ENCODE data around the gene PLCD3. TPM values are rescaled to one million over a fixed set of nuclear protein-coding genes. Genes with fewer than 3 reads are reported as not detected.

The PLCD3 gene
- total RNA-seq, 1 experiment from 2014 or later: 88.5 TPM

DNA sequence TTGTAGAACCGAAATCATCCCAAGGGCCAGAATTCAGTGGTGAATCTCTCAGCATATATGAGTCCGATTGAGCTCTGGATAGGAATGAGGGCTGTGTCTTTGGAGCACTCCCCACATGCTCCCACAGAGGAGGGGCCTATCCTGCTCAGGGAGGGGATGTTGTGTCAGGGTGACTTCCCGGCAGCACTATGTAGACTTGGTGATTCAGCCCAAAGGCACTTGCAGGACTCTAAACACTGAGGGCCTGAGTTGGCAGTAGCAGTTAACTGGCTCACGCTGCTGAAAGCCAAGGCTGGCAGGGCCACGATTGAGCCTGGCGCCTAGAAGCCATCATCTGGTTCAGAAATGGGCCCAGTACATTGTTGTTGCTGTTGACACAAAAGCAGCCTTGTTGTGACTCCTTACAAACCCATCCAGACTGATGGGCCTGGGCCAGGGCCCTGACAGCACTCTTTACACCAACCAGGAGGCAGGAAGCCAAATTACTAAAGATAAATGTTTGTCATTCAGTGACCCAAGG lies 39.3 kb downstream of the PLCD3 start:
- H3K9me3 ChIP-seq: no peaks in the 10 kb centered on the region
- H3K36me3 ChIP-seq (ENCODE audit: control insufficient read depth, insufficient read depth, low read length): peaks cover 5% of the 10 kb centered on the region
- intact Hi-C loops (cut with micrococcal nuclease; ENCODE audit: unreplicated experiment): no loop called here
- no peak for DNase-seq
- Mint-ChIP-seq H3K4me1 (ENCODE audit: low read depth, unreplicated experiment) (no peaks in the 10 kb centered on the region), H3K27me3 (ENCODE audit: insufficient read depth, unreplicated experiment) (no peaks in the 10 kb centered on the region), H3K4me3 (ENCODE audit: unreplicated experiment) (no peak overlapping the region), H3K27ac (ENCODE audit: unreplicated experiment) (no peak overlapping the region), H3K9me3 (ENCODE audit: unreplicated experiment) (no peaks in the 10 kb centered on the region), H3K36me3 (ENCODE audit: insufficient read depth, unreplicated experiment) (peaks cover 91% of the 10 kb centered on the region)
- POLR2A ChIA-PET: no interaction called here
- CTCF ChIA-PET: interaction anchor here (0.5 to 1.4 kb wide), 2 partner anchors 41 to 42 kb away, joined by 3 to 5 read pairs; partner anchors contain the start of gene ACBD4
- TF ChIP-seq, protein P1, sequence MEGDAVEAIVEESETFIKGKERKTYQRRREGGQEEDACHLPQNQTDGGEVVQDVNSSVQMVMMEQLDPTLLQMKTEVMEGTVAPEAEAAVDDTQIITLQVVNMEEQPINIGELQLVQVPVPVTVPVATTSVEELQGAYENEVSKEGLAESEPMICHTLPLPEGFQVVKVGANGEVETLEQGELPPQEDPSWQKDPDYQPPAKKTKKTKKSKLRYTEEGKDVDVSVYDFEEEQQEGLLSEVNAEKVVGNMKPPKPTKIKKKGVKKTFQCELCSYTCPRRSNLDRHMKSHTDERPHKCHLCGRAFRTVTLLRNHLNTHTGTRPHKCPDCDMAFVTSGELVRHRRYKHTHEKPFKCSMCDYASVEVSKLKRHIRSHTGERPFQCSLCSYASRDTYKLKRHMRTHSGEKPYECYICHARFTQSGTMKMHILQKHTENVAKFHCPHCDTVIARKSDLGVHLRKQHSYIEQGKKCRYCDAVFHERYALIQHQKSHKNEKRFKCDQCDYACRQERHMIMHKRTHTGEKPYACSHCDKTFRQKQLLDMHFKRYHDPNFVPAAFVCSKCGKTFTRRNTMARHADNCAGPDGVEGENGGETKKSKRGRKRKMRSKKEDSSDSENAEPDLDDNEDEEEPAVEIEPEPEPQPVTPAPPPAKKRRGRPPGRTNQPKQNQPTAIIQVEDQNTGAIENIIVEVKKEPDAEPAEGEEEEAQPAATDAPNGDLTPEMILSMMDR (IDR thresholded peaks at IDR 0.05; ENCODE audit: insufficient read depth in 1 of 2, low read depth in 1 of 2, low read length in 1 of 2, severe bottlenecking in 1 of 2, unreplicated experiment in 1 of 2): no peak
- no TSS peak for BruUV-seq (replicated peaks)
- H3K4me1 ChIP-seq: 0 out of 2 replicates have a peak, but pooled peaks cover 5% of the 10 kb centered on the region
- no peak overlapping the region for H3K4me3 ChIP-seq (ENCODE audit: low read depth, low read length)
- H3K27me3 ChIP-seq (replicated peaks; ENCODE audit: control insufficient read depth, insufficient read depth, low read length): no peaks in the 10 kb centered on the region

DNA sequence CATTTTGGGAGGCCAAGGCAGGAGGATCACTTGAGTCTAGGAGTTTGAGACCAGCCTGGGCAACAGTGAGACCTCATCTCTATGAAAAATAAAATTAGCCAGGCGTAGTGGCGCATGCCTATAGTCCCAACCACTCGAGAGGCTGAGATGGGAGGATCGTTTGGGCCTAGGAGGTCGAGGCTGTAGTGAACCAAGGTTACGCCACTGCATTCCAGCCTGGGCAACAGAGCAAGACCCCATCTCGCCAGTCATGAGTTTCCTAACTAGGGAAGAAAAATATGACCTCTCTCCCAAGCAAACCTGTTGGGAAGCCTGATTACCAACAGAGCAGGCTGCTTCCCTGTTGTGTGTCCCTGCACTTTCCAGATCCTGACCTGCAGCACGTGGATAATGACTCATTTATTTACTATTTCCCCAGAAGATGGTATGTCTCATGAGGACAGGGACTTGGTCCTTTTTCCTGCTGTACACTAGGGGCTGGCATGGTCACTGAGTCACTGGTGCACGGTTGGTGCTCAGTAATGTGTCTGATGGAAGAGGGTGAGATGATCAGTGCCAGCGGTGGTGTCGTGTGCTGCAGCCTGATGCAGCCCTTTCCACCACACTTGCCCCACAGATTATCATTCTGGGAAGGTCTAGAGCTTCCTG lies 40.4 kb downstream of the PLCD3 start:
- intact Hi-C loops (cut with micrococcal nuclease; ENCODE audit: unreplicated experiment): no loop called here
- Mint-ChIP-seq H3K4me3 (ENCODE audit: unreplicated experiment) (no peak overlapping the region), H3K9me3 (ENCODE audit: unreplicated experiment) (no peaks in the 10 kb centered on the region), H3K27ac (ENCODE audit: unreplicated experiment) (no peak overlapping the region), H3K27me3 (ENCODE audit: insufficient read depth, unreplicated experiment) (no peaks in the 10 kb centered on the region), H3K4me1 (ENCODE audit: low read depth, unreplicated experiment) (no peaks in the 10 kb centered on the region), H3K36me3 (ENCODE audit: insufficient read depth, unreplicated experiment) (peaks cover 91% of the 10 kb centered on the region)
- BruUV-seq (replicated peaks): no TSS peak
- no peaks in the 10 kb centered on the region for H3K27me3 ChIP-seq (replicated peaks; ENCODE audit: control insufficient read depth, insufficient read depth, low read length)
- H3K4me3 ChIP-seq (ENCODE audit: low read depth, low read length): no peak overlapping the region
- 0 out of 2 replicates have a peak, but pooled peaks cover 5% of the 10 kb centered on the region for H3K4me1 ChIP-seq
- ChIA-PET POLR2A (no interaction called here), CTCF (no interaction called here)
- H3K9me3 ChIP-seq: no peaks in the 10 kb centered on the region
- TF ChIP-seq, protein P1 (IDR thresholded peaks at IDR 0.05; ENCODE audit: insufficient read depth in 1 of 2, low read depth in 1 of 2, low read length in 1 of 2, severe bottlenecking in 1 of 2, unreplicated experiment in 1 of 2): no peak
- peaks cover 6% of the 10 kb centered on the region for H3K36me3 ChIP-seq (ENCODE audit: control insufficient read depth, insufficient read depth, low read length)
- no peak for DNase-seq

DNA sequence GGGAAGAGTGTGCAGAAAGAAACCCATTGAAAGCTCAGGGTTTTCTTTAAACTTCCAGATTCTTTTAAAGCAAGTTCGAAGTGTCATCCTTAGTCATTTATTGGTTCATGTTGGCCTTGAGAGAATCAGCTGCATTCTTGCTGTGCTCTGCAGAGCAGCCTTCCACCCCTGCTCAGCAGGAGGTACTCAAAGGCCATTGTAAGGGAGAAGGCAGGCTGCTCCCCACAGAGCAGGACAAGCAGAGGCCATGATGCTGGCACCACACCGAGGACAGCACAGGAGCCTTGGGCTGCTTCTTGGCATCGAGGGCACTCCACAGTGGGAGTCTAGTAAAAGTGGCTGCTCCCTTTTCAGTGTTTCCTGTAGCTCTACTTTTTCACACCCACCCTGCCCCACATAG lies 41.6 kb downstream of the PLCD3 start:
- ChIA-PET CTCF (interaction anchor here (0.8 kb wide), 1 partner anchor 45 kb away, joined by 4 read pairs; the partner anchor contains the start of gene ACBD4), POLR2A (no interaction called here)
- no peaks in the 10 kb centered on the region for H3K9me3 ChIP-seq
- 0 out of 2 replicates have a peak, but pooled peaks cover 5% of the 10 kb centered on the region for H3K4me1 ChIP-seq
- H3K36me3 ChIP-seq (ENCODE audit: control insufficient read depth, insufficient read depth, low read length): peaks cover 6% of the 10 kb centered on the region
- H3K4me1 Mint-ChIP-seq (ENCODE audit: low read depth, unreplicated experiment): no peaks in the 10 kb centered on the region
- no peak overlapping the region for H3K27ac Mint-ChIP-seq (ENCODE audit: unreplicated experiment)
- no peak for DNase-seq
- H3K36me3 Mint-ChIP-seq (ENCODE audit: insufficient read depth, unreplicated experiment): peaks cover 91% of the 10 kb centered on the region
- no peaks in the 10 kb centered on the region for H3K27me3 ChIP-seq (replicated peaks; ENCODE audit: control insufficient read depth, insufficient read depth, low read length)
- H3K9me3 Mint-ChIP-seq (ENCODE audit: unreplicated experiment): no peaks in the 10 kb centered on the region
- intact Hi-C loops (cut with micrococcal nuclease; ENCODE audit: unreplicated experiment): no loop called here
- H3K27me3 Mint-ChIP-seq (ENCODE audit: insufficient read depth, unreplicated experiment): no peaks in the 10 kb centered on the region
- BruUV-seq (replicated peaks): no TSS peak
- H3K4me3 ChIP-seq (ENCODE audit: low read depth, low read length): no peak overlapping the region
- no peak overlapping the region for H3K4me3 Mint-ChIP-seq (ENCODE audit: unreplicated experiment)
- TF ChIP-seq, protein P1 (IDR thresholded peaks at IDR 0.05; ENCODE audit: insufficient read depth in 1 of 2, low read depth in 1 of 2, low read length in 1 of 2, severe bottlenecking in 1 of 2, unreplicated experiment in 1 of 2): no peak
